CD4-positive, alpha-beta T cell treated with Interferon gamma for 1 hour (primary cell): ENCODE data around the gene ITSN1.
"Not testable (repeated sequence)": the region's sequence is repeated elsewhere in the genome, so short reads cannot be mapped to it uniquely, and the experiment has no call there.

Experiments
- DNase-seq: peaks from one replicate; pipeline ENCODE4 v3.0.0-alpha.2; 2020

Gene ITSN1

GRCh38 chr21:33775100-33775828 is 133.0 kb downstream of the ITSN1 start:
- DNase-seq = no peak

DNA sequence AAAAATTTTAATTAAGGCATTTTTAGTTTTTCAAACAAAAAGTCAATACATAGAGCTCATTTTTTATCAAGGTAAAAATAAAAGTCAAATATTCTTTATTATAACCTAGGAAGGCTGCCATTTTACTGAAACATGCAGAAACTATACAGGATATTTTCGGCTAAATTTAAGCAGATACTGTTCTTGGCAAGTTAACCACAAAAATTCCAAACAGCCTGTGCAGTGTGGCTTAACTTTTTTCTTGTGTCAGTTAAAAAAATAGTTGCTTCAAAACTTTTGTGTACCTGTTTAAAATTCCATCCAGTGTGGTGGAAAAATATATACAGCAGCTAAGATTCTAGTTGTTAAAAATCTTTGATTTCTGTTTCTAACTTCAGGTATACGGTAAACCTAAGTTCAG is 138.3 kb downstream of the ITSN1 start:
- DNase-seq = no peak

DNA sequence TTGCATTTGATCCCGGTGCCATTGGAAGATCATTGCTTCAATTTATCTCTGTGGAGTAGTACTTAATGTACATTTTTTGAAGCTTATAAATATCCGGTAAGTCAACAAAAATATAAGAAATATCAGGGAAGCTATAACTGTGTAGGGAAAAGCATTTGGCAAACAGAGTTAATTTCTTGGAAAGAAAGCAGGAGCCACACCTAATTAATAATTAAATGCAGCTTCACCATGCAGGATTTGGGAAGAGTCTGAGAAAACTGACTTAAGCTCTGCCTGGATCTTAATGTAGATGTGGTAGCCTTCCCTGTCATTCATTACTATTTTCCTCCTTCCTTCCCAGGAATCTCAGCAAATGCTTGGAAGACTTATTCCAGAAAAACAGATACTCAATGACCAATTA is 138.8 kb downstream of the ITSN1 start:
- no peak for DNase-seq

- DNase-seq = no peak
These were observed 141.1 kb downstream of the ITSN1 start for GRCh38 chr21:33783187-33783979.

GRCh38 chr21:33787431-33787830 is 145.1 kb downstream of the ITSN1 start:
- DNase-seq = no peak

DNA sequence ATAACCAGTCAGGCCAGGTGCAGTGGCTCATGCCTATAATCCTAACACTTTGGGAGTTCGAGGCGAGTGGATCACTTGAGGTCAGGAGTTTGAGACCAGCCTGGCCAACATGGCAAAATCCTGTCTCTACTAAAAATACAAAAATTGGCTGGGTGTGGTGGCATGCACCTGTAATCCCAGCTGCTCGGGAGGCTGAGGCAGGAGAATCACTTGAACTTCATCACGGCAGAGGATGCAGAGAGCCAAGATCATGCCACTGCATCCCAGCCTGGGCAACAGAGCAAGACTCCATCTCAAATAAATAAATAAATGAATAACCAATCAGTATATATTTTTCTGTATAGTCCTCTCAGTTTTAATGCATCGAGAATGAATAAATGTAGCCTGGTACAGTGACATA is 146.1 kb downstream of the ITSN1 start:
- not testable (repeated sequence) for DNase-seq

DNA sequence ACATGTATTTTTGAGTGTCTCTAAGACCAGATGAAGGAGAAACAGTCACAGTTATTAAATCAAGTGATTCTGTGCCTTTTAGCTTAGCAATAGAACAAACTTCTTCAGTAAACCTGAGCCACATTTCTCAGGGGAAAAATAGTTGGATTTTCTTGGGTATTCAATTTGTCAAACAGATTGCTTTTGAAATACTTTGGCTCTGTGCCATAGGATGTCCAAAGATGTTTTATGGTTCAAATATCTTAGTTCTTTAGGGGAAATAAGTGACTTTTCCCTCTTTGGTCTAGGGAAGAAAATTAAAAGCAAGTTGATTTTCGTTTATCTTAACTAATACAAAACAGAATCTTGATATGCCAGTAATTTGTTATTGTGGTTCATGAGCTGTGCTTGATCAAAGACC is 147.4 kb downstream of the ITSN1 start:
- DNase-seq = no peak

GRCh38 chr21:33791073-33791472 is 148.8 kb downstream of the ITSN1 start:
- DNase-seq = no peak

DNA sequence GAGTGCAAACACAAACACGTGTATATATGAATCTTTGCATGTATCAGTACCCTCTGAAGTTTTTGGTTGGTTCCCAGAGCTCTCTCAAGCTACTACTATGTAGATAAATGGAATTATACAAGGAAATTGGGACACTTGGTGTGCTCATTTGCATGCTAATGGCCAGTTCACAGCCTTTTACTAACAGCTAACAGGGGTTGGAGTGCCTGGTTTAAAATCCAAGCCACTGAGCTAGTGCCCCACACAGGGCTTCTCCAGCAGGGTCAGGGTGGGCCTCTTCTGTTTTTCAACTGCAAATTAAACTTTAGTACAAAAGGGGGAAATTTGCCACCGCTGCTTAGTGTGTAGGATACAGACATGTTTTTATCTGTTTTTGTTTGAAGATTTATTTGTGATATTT is 152.3 kb downstream of the ITSN1 start:
- no peak for DNase-seq

DNA sequence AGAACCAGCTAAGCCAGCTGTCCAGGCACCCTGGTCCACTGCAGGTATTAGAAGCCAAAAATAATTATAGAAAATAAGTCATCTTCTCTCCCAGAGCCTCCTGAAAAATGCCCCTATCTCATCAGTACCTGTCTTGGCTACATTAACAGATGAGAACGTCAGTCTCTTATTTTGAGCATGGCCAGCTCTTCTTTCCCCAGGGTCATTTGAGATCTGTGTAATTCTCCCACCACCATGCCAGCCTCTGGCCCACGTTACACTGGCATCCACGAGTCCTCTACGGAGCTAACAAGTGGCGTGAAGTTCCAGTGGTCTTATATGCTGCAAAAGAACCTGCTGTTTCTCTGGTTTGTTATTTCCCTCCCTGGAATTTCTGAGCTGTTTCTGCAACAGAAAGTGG is 155.3 kb downstream of the ITSN1 start:
- no peak for DNase-seq

DNA sequence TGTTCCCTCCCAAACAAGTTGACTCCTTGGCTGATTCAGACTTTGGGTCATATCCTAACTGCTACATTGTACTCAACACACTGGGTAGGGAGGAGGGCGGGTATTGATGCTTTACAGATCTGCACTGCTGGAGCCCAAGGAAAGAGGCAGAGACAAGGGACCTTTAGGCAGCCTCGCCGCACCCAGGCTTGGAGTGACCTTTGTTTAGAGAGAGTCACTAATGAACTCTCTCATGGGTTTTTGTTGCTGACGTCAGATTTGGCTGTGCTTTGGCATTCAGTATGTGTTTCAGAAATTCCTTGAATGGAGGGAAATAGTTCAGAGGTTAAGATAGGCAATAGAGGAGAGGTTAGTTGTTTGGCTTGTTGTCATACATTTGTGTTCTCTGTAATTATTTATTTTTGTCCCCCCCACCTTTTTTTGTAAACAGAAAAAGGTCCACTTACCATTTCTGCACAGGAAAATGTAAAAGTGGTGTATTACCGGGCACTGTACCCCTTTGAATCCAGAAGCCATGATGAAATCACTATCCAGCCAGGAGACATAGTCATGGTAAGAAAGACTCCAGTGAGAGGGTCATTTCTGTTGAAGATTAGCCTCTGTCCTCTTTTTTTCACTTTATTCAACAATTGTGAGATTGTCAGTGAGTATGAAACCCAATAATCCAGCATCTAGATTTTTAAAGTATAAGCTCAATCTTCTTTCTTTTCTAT is 157.2 kb downstream of the ITSN1 start:
- DNase-seq = no peak

DNA sequence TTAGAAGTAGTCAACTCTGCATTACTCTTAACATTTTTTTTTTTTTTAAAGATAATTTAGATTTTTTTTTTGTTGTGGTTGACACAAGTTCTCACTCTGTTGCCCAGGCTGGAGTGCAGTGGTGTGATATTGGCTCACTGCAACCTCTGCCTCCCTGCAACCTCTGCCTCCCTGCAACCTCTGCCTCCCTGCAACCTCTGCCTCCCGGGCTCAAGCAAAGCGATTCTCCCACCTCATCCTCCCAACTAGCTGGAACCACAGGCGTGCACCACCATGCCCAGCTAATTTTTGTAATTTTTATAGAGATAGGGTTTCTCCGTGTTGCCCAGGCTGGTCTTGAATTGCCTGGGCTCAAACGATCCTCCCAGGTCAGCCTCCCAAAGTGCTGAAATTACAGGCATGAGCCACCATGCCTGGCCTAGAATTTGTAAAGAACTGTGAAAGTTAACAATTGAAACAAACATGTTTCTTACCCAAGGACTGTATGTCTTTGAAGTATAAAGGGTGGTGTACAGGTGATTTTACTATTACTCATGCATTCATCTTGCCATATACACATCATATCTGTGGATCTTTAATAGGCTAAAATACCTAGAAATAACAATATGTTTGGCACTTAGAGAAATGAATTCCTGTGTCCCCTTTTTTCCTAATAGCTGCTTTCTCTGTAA is 158.6 kb downstream of the ITSN1 start:
- DNase-seq = no peak

DNA sequence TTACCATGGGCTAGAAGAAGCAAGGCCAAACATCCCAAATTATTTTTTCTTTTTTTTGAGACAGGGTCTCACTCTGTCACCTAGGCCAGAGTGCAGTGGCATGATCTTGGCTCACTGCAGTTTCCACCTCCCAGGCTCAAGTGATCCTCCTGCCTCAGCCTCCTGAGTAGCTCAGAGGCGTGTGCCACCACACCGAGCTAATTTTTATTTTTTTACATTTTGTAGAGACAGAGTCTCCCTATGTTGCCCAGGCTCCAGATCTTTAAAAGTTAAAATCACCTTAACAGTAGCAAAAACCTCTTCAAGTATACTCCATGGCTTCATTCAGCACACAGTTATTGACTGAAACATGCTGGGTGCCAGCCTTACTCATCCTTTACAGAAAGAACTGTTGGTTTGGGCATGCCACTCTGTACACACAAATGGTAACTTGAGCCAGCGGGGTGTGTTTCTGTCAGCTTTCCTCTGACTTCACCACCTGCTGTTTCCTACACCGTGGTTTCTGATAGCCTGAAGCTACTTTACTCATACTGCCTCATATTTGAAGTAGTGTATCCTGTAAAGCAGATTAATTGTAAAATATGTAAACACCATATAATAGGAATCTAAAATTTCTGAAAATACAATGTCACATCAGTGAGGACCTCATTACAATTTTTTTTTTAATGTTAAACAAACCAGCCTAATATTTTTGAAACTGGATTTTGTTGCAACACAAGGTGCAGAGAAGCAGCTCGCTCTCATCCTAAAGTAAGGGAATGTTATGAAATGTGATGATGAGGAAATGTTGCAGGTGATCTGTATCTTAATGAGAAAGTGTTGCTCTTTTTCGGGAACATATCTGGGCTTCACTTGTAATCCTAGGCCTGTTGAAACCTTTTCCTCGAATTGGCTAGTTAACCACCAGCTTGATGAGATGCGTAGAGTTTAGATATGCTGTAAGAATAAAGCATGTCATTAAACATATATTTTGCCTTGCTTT is 159.4 kb downstream of the ITSN1 start:
- DNase-seq = no peak

- no peak for DNase-seq
These were observed 160.2 kb downstream of the ITSN1 start for GRCh38 chr21:33802481-33802880.

DNA sequence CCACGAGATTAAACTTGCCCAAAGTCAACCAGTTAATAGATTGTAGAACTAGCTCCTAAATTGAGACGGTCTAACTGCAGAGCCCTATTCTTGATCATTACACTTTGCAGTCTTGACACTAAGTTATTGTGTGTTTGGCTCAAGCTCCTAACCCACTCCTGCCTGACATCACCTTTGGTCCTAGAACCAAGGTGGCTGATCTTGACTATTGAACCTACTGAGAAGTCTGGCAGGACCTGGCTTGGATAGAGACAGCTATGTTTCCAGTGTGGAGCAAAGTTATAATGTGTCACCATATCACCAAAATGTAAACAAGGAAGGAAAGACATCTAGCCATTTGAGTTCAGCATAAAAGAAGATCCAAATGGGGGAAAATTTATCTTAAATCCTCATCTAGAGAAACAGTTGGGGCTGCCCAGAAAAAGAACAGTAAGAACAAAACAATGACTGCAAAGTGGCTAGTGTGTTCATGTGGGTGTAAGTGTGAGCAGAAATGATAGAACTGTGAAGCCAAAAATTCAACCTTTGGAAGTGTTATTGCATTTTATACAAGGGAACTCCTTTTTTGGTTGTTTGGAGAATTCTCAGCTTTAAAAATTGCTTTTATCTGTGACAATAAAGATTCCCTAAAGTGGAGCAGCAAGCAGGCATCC is 166.5 kb downstream of the ITSN1 start:
- no peak for DNase-seq

DNA sequence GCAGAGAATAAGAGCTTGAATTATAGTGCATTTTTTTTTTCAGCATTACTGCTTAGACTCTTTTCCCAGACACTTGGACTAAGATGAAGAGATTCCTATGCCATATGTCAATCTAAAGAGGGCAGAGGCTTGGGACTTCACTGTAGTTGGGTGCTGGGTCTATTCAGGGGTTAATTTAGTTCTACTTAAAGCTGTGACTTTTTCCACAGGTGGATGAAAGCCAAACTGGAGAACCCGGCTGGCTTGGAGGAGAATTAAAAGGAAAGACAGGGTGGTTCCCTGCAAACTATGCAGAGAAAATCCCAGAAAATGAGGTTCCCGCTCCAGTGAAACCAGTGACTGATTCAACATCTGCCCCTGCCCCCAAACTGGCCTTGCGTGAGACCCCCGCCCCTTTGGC is 168.5 kb downstream of the ITSN1 start:
- DNase-seq = no peak

DNA sequence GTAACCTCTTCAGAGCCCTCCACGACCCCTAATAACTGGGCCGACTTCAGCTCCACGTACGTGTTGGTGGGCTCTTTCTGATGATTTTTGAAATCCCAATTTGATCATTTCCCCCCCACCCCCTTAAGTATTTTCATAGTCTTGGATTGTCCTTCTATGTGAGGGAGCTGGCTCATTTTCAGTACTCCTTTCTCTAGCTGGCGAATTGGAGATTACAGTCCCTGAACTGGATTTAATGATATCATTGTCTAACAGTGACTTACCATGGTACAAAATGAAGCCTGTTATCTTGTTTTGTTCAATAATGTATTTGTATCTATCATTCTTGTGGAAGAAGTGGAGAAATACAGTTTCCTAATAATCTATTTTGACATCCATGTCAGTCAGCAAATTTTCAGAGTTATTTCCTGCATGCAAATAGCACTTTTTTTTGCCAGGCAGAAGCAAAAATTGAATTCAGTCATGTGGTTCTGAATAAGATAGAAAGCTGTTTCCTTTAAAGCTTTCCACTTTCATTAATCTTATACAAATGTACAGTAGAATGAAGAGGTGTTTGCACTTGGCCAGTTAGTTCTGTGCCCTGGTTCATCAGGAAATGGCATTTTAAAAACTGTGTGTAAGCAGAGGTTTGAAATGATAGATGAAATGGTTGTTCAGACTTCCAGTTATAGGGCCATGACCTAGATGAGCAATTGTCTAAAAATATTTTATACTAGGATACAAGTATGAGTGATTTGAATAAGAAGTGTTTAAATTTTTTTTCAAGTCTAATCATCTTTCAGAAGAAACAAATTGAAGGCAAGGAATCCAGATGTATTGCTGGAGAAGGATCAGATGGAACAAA is 169.1 kb downstream of the ITSN1 start:
- no peak for DNase-seq

DNA sequence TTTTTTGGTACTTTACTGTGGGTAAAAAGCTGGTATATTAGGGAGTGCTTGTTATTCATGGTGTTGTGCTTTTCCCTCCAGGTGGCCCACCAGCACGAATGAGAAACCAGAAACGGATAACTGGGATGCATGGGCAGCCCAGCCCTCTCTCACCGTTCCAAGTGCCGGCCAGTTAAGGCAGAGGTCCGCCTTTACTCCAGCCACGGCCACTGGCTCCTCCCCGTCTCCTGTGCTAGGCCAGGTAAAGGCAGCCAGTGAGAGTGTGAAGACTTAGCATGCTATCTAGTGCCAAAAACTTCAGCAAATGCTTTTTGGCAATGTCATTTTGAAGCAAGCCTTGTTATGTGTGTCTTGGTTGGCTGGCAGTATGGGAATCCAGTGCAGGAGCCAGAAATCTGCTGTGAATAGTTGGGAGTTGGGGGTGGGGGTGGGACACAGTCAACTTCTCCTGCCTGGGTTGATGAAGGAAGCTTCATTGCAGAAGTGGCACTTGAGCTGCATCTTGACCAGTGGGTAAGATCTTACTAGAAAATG is 171.6 kb downstream of the ITSN1 start:
- DNase-seq = no peak

- DNase-seq = no peak
These were observed 172.9 kb downstream of the ITSN1 start for GRCh38 chr21:33815143-33815707.

DNA sequence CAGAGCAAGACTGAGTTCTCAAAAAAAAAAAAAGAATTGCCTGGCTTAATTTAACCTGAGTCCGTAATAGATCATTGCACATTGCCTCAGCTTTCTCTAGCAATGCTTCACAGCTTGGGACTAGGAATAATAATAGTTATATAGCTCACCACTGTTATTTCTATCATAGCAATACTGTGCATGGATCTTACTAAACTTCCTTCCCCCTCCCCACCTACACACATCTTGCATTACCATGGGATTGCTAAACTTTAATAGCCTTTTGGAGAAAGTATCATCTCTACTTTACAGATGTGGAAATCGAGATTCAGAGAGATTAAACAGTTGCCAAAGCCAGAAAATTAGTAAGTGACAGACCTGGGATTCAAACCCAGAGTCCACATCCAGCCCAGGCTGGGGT is 173.9 kb downstream of the ITSN1 start:
- DNase-seq = no peak
